ENCODE results near the gene PPP4R1.

- TF ChIP-seq CTCF (IDR thresholded peaks at IDR 0.05) (no peak), POLR2A (IDR thresholded peaks at IDR 0.05) (no peak), POLR2AphosphoS5 (IDR thresholded peaks at IDR 0.05) (no peak)
These were observed 79.5 kb downstream of the PPP4R1 start for GRCh38 chr18:9534844-9535243.

All from upper lobe of left lung (tissue), 4 donors.